Activated CD4-positive, alpha-beta T cell treated with anti-CD3 and anti-CD28 coated beads, Interleukin-2, Interleukin-4, amounts not matched to agents 100 ng/mL and 50 ng/mL, durations not matched to agents 16 hours and 8 hours (primary cell): Measurements from ENCODE around the gene PDE4D.

ENCODE experiments used
- DNase-seq: peaks from one replicate; pipeline ENCODE4 v3.0.0-alpha.2; 2020; ENCODE audit warnings: low spot score

The PDE4D gene

GRCh38 chr5:59249726-59250125, 643.8 kb downstream of the PDE4D start:
- DNase-seq: no peak

- no peak for DNase-seq
Observed at GRCh38 chr5:59249160-59249559, 644.4 kb downstream of the PDE4D start.

- no peak for DNase-seq
Observed at GRCh38 chr5:59246882-59247281, 646.6 kb downstream of the PDE4D start.

GRCh38 chr5:59246145-59246869, 647.2 kb downstream of the PDE4D start:
- DNase-seq: no peak

- DNase-seq: no peak
Observed at GRCh38 chr5:59245198-59245597, 648.3 kb downstream of the PDE4D start.

- no peak for DNase-seq
Observed at GRCh38 chr5:59241552-59241951, 652.0 kb downstream of the PDE4D start.

- no peak for DNase-seq
Observed at GRCh38 chr5:59241119-59241518, 652.4 kb downstream of the PDE4D start.

GRCh38 chr5:59238126-59238902, 655.2 kb downstream of the PDE4D start:
- DNase-seq: peak; percentile 67

- DNase-seq: no peak
Observed at GRCh38 chr5:59236986-59237385, 656.5 kb downstream of the PDE4D start.

GRCh38 chr5:59236448-59236847, 657.1 kb downstream of the PDE4D start:
- DNase-seq: no peak

- no peak for DNase-seq
Observed at GRCh38 chr5:59234236-59234635, 659.3 kb downstream of the PDE4D start.

- no peak for DNase-seq
Observed at GRCh38 chr5:59231221-59231931, 662.1 kb downstream of the PDE4D start.

- DNase-seq: no peak
Observed at GRCh38 chr5:59222687-59223511, 670.6 kb downstream of the PDE4D start.

GRCh38 chr5:59221769-59222168, 671.8 kb downstream of the PDE4D start:
- no peak for DNase-seq

GRCh38 chr5:59218424-59219045, 675.0 kb downstream of the PDE4D start:
- DNase-seq: no peak

GRCh38 chr5:59216841-59217240, 676.7 kb downstream of the PDE4D start:
- no peak for DNase-seq

- DNase-seq: no peak
Observed at GRCh38 chr5:59212596-59212995, 680.9 kb downstream of the PDE4D start.

- DNase-seq: no peak
Observed at GRCh38 chr5:59209758-59210359, 683.7 kb downstream of the PDE4D start.

- DNase-seq: no peak
Observed at GRCh38 chr5:59208474-59208873, 685.1 kb downstream of the PDE4D start.

- no peak for DNase-seq
Observed at GRCh38 chr5:59207401-59207800, 686.1 kb downstream of the PDE4D start.

- no peak for DNase-seq
Observed at GRCh38 chr5:59206132-59206581, 687.4 kb downstream of the PDE4D start.
